Measurements from ENCODE around the gene LORICRIN.
"Not testable (repeated sequence)": the region's sequence is repeated elsewhere in the genome, so short reads cannot be mapped to it uniquely, and the experiment has no call there.

The LORICRIN gene

GRCh38 chr1:153229076-153229829, 30.2 kb upstream of the LORICRIN start:
- H3K27ac ChIP-seq (ENCODE audit: low read depth, low read length, severe bottlenecking), result not testable (repeated sequence)
- 57 to 61% methylated on average over 4 to 6 of the region's 12 CpGs for WGBS, 2 experiments (ENCODE audit: insufficient coverage in 2 of 2)

GRCh38 chr1:153231363-153231762, 28.1 kb upstream of the LORICRIN start:
- H3K27ac ChIP-seq (ENCODE audit: low read depth, low read length, severe bottlenecking), result no peak overlapping the region
- no peaks in the 10 kb centered on the region for H3K9me3 ChIP-seq (ENCODE audit: control insufficient read depth, low read length)
- 85 to 86% methylated on average over 3 of the region's 4 CpGs for WGBS, 2 experiments (ENCODE audit: insufficient coverage in 2 of 2)
- H3K4me3 ChIP-seq (ENCODE audit: extremely low read depth, insufficient read depth, low read length, poor library complexity, severe bottlenecking), result no peak overlapping the region
- H3K4me1 ChIP-seq (ENCODE audit: control insufficient read depth, insufficient read depth, low read length, poor library complexity, severe bottlenecking), result no peaks in the 10 kb centered on the region
- no peaks in the 10 kb centered on the region for H3K36me3 ChIP-seq (ENCODE audit: control insufficient read depth, insufficient read depth, low read length)

More at GRCh38 chr1:153229076-153229829, 30.2 kb upstream of the LORICRIN start:
- not testable (repeated sequence) for H3K4me3 ChIP-seq (ENCODE audit: extremely low read depth, insufficient read depth, low read length, poor library complexity, severe bottlenecking); H3K36me3 ChIP-seq (ENCODE audit: control insufficient read depth, insufficient read depth, low read length); H3K9me3 ChIP-seq (ENCODE audit: control insufficient read depth, low read length); H3K4me1 ChIP-seq (ENCODE audit: control insufficient read depth, insufficient read depth, low read length, poor library complexity, severe bottlenecking)

- WGBS, 2 experiments (ENCODE audit: insufficient coverage in 2 of 2), result 88 to 92% methylated on average over 2 of the region's 2 CpGs
- no peaks in the 10 kb centered on the region for H3K36me3 ChIP-seq (ENCODE audit: control insufficient read depth, insufficient read depth, low read length)
- no peak overlapping the region for H3K27ac ChIP-seq (ENCODE audit: low read depth, low read length, severe bottlenecking)
- no peaks in the 10 kb centered on the region for H3K4me1 ChIP-seq (ENCODE audit: control insufficient read depth, insufficient read depth, low read length, poor library complexity, severe bottlenecking)
- H3K4me3 ChIP-seq (ENCODE audit: extremely low read depth, insufficient read depth, low read length, poor library complexity, severe bottlenecking), result no peak overlapping the region
- H3K9me3 ChIP-seq (ENCODE audit: control insufficient read depth, low read length), result no peaks in the 10 kb centered on the region
Observed at GRCh38 chr1:153231785-153232184, 27.7 kb upstream of the LORICRIN start.

GRCh38 chr1:153232553-153232952, 26.9 kb upstream of the LORICRIN start:
- Histone ChIP-seq H3K4me1 (ENCODE audit: control insufficient read depth, insufficient read depth, low read length, poor library complexity, severe bottlenecking) (no peaks in the 10 kb centered on the region), H3K4me3 (ENCODE audit: extremely low read depth, insufficient read depth, low read length, poor library complexity, severe bottlenecking) (no peak overlapping the region), H3K27ac (ENCODE audit: low read depth, low read length, severe bottlenecking) (no peak overlapping the region), H3K36me3 (ENCODE audit: control insufficient read depth, insufficient read depth, low read length) (no peaks in the 10 kb centered on the region), H3K9me3 (ENCODE audit: control insufficient read depth, low read length) (no peaks in the 10 kb centered on the region)
- WGBS, 2 experiments (ENCODE audit: insufficient coverage in 2 of 2), result 80% methylated on average over 3 of the region's 3 CpGs

GRCh38 chr1:153233448-153233847, 26.0 kb upstream of the LORICRIN start:
- Histone ChIP-seq H3K27ac (ENCODE audit: low read depth, low read length, severe bottlenecking) (no peak overlapping the region), H3K4me1 (ENCODE audit: control insufficient read depth, insufficient read depth, low read length, poor library complexity, severe bottlenecking) (no peaks in the 10 kb centered on the region), H3K4me3 (ENCODE audit: extremely low read depth, insufficient read depth, low read length, poor library complexity, severe bottlenecking) (no peak overlapping the region), H3K9me3 (ENCODE audit: control insufficient read depth, low read length) (no peaks in the 10 kb centered on the region), H3K36me3 (ENCODE audit: control insufficient read depth, insufficient read depth, low read length) (no peaks in the 10 kb centered on the region)
- 83% methylated on average over 1 of the region's 1 CpG; no CpG with 5 or more reads in 1 of the 2 experiments for WGBS, 2 experiments (ENCODE audit: insufficient coverage in 2 of 2)

- H3K36me3 ChIP-seq (ENCODE audit: control insufficient read depth, insufficient read depth, low read length), result no peaks in the 10 kb centered on the region
- H3K27ac ChIP-seq (ENCODE audit: low read depth, low read length, severe bottlenecking), result no peak overlapping the region
- 67 to 94% methylated on average over 2 of the region's 2 CpGs for WGBS, 2 experiments (ENCODE audit: insufficient coverage in 2 of 2)
- H3K4me1 ChIP-seq (ENCODE audit: control insufficient read depth, insufficient read depth, low read length, poor library complexity, severe bottlenecking), result no peaks in the 10 kb centered on the region
- no peaks in the 10 kb centered on the region for H3K9me3 ChIP-seq (ENCODE audit: control insufficient read depth, low read length)
- no peak overlapping the region for H3K4me3 ChIP-seq (ENCODE audit: extremely low read depth, insufficient read depth, low read length, poor library complexity, severe bottlenecking)
Observed at GRCh38 chr1:153238527-153238926, 21.0 kb upstream of the LORICRIN start.

- Histone ChIP-seq H3K27ac (ENCODE audit: low read depth, low read length, severe bottlenecking) (no peak overlapping the region), H3K4me1 (ENCODE audit: control insufficient read depth, insufficient read depth, low read length, poor library complexity, severe bottlenecking) (no peaks in the 10 kb centered on the region), H3K36me3 (ENCODE audit: control insufficient read depth, insufficient read depth, low read length) (no peaks in the 10 kb centered on the region), H3K4me3 (ENCODE audit: extremely low read depth, insufficient read depth, low read length, poor library complexity, severe bottlenecking) (no peak overlapping the region), H3K9me3 (ENCODE audit: control insufficient read depth, low read length) (no peaks in the 10 kb centered on the region)
- WGBS, 2 experiments (ENCODE audit: insufficient coverage in 2 of 2), result no CpG with 5 or more reads among the region's 1 CpG
Observed at GRCh38 chr1:153242160-153242559, 17.3 kb upstream of the LORICRIN start.

GRCh38 chr1:153245466-153245865, 14.0 kb upstream of the LORICRIN start:
- H3K4me1 ChIP-seq (ENCODE audit: control insufficient read depth, insufficient read depth, low read length, poor library complexity, severe bottlenecking), result no peaks in the 10 kb centered on the region
- no peak overlapping the region for H3K4me3 ChIP-seq (ENCODE audit: extremely low read depth, insufficient read depth, low read length, poor library complexity, severe bottlenecking)
- H3K27ac ChIP-seq (ENCODE audit: low read depth, low read length, severe bottlenecking), result no peak overlapping the region
- no peaks in the 10 kb centered on the region for H3K9me3 ChIP-seq (ENCODE audit: control insufficient read depth, low read length)
- 93 to 96% methylated on average over 3 of the region's 4 CpGs for WGBS, 2 experiments (ENCODE audit: insufficient coverage in 2 of 2)
- H3K36me3 ChIP-seq (ENCODE audit: control insufficient read depth, insufficient read depth, low read length), result no peaks in the 10 kb centered on the region

GRCh38 chr1:153246018-153246417, 13.5 kb upstream of the LORICRIN start:
- Histone ChIP-seq H3K4me1 (ENCODE audit: control insufficient read depth, insufficient read depth, low read length, poor library complexity, severe bottlenecking) (no peaks in the 10 kb centered on the region), H3K9me3 (ENCODE audit: control insufficient read depth, low read length) (no peaks in the 10 kb centered on the region), H3K36me3 (ENCODE audit: control insufficient read depth, insufficient read depth, low read length) (no peaks in the 10 kb centered on the region), H3K27ac (ENCODE audit: low read depth, low read length, severe bottlenecking) (no peak overlapping the region), H3K4me3 (ENCODE audit: extremely low read depth, insufficient read depth, low read length, poor library complexity, severe bottlenecking) (no peak overlapping the region)
- WGBS, 2 experiments (ENCODE audit: insufficient coverage in 2 of 2), result no CpG with 5 or more reads among the region's 1 CpG

- Histone ChIP-seq H3K9me3 (ENCODE audit: control insufficient read depth, low read length) (no peaks in the 10 kb centered on the region), H3K36me3 (ENCODE audit: control insufficient read depth, insufficient read depth, low read length) (no peaks in the 10 kb centered on the region), H3K4me3 (ENCODE audit: extremely low read depth, insufficient read depth, low read length, poor library complexity, severe bottlenecking) (no peak overlapping the region), H3K4me1 (ENCODE audit: control insufficient read depth, insufficient read depth, low read length, poor library complexity, severe bottlenecking) (no peaks in the 10 kb centered on the region), H3K27ac (ENCODE audit: low read depth, low read length, severe bottlenecking) (no peak overlapping the region)
- WGBS, 2 experiments (ENCODE audit: insufficient coverage in 2 of 2), result 57% methylated on average over 1 of the region's 2 CpGs; no CpG with 5 or more reads in 1 of the 2 experiments
Observed at GRCh38 chr1:153246825-153247224, 12.7 kb upstream of the LORICRIN start.

GRCh38 chr1:153248176-153248879, 11.2 kb upstream of the LORICRIN start:
- no peaks in the 10 kb centered on the region for H3K36me3 ChIP-seq (ENCODE audit: control insufficient read depth, insufficient read depth, low read length)
- no peaks in the 10 kb centered on the region for H3K4me1 ChIP-seq (ENCODE audit: control insufficient read depth, insufficient read depth, low read length, poor library complexity, severe bottlenecking)
- no peak overlapping the region for H3K27ac ChIP-seq (ENCODE audit: low read depth, low read length, severe bottlenecking)
- 64 to 80% methylated on average over 1 to 2 of the region's 5 CpGs for WGBS, 2 experiments (ENCODE audit: insufficient coverage in 2 of 2)
- no peak overlapping the region for H3K4me3 ChIP-seq (ENCODE audit: extremely low read depth, insufficient read depth, low read length, poor library complexity, severe bottlenecking)
- H3K9me3 ChIP-seq (ENCODE audit: control insufficient read depth, low read length), result no peaks in the 10 kb centered on the region

Measured in mesodermal cell (in vitro differentiated cells).